HG02970 (cell line): ENCODE results near the gene PXYLP1.
A peak's percentile ranks its signal among the peaks of the same experiment; 100 is the strongest.
"Not testable (repeated sequence)": the region's sequence is repeated elsewhere in the genome, so short reads cannot be mapped to it uniquely, and the experiment has no call there.

Source experiments
- ATAC-seq: cut with Tn5 transposase; IDR thresholded peaks from one replicate; pipeline ENCODE4 v1.9.1; 2021; ENCODE audit warnings: mild to moderate bottlenecking, moderate library complexity, moderate number of reproducible peaks; ENCODE audit not compliant: unreplicated experiment, low FRiP score

The PXYLP1 gene

GRCh38 chr3:141289228-141289772, 57.7 kb downstream of the PXYLP1 start:
- no peak for ATAC-seq

DNA sequence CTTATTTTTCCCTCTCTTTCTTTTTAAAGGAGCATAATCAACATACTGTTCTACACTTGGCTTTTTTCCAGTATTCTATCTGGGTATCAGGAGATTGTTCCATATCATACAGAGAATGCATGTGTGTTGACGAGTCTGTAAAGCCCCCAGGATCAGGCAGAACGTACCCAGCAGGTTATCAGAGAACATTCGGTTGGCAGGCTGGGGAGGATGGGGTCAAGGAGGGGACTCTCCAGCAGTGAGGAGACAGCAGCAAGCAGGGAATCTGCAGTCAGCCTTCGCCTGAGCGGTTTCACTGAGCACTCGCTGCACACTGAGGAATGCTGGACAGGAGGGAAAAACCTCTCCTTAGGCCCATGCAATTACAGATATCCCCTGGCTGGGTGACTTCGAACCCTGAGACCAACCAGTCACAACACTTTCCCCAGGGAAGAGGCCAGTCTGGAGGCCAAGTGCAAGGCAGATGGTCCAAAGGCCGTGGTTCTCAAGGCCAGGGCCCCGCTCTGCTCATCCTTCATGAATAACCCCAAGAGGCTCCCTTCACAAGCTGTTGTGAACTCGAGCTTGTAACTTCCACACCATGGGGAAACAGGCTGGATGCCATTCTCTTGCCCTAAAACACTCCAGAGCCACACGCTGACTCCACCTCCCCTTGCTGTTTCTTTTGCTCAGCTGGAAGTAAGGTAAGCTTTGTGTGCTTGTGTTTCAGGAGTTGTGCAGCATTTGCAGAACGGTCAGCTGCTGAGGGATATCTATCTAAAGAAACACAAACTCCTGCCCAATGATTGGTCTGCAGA, 60.1 kb downstream of the PXYLP1 start:
- ATAC-seq, result no peak

DNA sequence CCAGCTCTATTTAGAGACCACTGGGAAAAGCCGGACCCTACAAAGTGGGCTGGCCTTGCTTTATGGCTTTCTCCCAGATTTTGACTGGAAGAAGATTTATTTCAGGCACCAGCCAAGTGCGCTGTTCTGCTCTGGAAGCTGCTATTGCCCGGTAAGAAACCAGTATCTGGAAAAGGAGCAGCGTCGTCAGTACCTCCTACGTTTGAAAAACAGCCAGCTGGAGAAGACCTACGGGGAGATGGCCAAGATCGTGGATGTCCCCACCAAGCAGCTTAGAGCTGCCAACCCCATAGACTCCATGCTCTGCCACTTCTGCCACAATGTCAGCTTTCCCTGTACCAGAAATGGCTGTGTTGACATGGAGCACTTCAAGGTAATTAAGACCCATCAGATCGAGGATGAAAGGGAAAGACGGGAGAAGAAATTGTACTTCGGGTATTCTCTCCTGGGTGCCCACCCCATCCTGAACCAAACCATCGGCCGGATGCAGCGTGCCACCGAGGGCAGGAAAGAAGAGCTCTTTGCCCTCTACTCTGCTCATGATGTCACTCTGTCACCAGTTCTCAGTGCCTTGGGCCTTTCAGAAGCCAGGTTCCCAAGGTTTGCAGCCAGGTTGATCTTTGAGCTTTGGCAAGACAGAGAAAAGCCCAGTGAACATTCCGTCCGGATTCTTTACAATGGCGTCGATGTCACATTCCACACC, 60.9 kb downstream of the PXYLP1 start:
- no peak for ATAC-seq

GRCh38 chr3:141294301-141294700, 62.7 kb downstream of the PXYLP1 start:
- no peak for ATAC-seq

- no peak for ATAC-seq
These were observed 63.2 kb downstream of the PXYLP1 start for GRCh38 chr3:141294848-141295247.

DNA sequence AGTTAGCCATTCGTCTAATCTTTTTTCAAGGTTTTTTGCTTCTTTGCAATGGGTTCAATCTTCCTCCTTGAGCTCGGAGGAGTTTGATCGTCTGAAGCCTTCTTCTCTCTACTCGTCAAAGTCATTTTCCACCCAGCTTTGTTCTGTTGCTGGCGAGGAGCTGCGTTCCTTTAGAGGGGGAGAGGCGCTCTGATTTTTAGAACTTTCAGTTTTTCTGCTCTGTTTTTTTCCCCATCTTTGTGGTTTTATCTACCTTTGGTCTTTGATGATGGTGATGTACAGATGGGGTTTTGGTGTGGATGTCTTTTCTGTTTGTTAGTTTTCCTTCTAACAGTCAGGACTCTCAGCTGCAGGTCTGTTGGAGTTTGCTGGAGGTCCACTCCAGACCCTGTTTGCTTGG, 68.8 kb downstream of the PXYLP1 start:
- not testable (repeated sequence) for ATAC-seq

DNA sequence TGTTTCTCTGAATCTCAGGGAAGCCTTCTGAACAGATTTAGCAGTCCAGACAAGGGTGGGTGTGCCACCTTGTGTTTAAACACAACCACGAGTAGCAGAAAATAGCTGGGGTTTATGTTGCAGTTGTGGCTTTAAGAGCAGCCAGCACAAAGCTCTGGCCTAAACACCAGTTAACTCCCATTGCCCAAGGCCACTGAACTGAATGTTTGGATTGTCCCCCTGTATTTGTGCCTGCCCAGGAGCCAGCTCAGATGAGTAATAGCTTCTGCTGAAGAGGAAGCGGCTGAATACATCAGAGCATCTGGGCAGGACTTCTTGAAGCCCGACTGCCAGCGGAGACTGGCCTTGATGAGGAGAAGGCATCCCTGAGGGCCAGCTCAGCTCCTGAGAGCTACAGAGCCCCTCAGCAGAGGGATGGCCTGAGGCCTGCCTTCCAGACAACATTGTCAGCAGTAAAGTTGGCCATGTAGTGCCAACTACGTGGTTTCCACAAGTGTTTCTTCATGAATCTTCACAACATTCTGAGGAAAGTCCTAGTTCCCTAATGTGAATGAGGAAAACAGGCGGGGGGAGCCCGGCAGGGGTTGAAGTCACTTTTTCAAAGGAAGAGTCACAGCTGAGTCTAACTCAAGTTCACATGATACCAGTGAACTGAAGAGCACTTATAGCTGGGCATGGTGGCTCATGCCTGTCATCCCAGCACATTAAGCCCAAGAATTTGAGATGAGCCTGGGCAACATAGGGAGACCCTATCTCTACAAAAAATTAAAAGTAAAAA, 70.9 kb downstream of the PXYLP1 start:
- ATAC-seq, result no peak

- no peak for ATAC-seq
These were observed 72.0 kb downstream of the PXYLP1 start for GRCh38 chr3:141303481-141304223.

- no peak for ATAC-seq
These were observed 73.8 kb downstream of the PXYLP1 start for GRCh38 chr3:141305436-141305835.

DNA sequence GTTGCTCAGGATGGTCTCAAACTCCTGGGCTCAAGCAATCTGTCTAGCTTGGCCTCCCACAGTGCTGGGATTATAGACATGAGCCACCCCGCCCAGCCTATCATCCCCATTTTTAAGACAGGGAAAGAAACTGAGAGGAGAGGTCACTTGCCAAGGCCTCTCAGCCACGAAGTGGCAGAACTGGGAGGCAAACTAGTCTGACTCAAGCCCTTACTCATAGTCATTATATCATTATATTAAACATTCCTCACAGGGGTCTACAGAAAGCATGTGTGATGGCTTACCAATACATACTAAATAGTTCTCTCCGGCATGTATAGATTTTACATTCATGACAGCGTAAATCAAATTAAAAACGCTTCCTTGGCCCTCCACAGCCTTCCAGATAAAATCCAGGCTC, 74.7 kb downstream of the PXYLP1 start:
- ATAC-seq, result no peak

DNA sequence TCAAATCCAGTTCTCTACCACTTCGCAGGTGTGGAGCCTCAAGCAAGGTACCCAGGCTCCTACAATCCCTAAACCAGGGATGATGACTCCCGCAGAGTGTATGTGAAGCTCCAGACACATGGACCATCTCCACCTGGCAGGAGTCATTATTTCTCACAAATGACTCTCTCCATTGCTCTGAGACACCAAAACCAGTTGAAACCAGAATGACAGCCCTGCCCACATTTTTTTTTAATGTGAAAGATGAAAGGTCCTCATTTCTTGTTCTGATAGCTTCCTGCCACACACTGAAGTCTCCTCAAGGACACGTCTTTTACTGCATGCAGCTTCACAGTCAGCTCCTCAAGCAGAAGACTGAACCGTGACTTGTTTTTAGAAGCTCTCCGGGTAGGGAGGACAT, 75.3 kb downstream of the PXYLP1 start:
- ATAC-seq, result no peak

DNA sequence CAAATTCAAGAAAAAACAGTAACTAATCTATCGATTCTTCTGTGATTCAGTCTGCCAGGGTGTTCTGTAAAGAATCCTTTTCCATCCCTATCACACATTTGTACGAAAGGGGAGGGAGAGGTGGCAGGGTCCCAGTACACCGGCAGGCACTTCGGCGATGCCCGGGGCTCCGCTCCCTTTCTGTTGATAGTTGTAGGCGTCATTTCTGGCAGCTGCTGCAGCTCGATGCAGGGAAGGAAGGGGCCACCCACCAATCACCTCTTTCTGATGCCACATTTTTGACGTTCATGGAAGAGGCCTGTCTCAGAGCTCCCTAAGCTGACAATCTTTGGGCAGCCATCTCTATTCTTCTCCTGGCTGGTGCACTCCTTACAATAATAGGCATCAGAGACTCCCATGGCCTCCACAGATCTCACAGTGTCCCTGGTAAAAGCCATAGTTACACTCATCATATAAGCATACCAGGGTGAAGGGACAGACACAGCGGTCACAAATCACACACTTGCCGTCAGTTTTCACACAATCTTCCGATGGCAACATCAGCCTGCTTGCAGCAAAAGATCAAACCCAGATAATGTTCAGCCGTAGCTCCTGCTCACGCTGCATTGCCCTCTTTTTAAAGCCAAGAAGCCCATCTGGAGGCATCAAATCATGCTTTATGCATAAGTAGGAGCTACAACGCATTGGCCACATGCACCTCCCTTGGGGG, 75.9 kb downstream of the PXYLP1 start:
- no peak for ATAC-seq

- ATAC-seq, result no peak
These were observed 77.1 kb downstream of the PXYLP1 start for GRCh38 chr3:141308588-141309218.

DNA sequence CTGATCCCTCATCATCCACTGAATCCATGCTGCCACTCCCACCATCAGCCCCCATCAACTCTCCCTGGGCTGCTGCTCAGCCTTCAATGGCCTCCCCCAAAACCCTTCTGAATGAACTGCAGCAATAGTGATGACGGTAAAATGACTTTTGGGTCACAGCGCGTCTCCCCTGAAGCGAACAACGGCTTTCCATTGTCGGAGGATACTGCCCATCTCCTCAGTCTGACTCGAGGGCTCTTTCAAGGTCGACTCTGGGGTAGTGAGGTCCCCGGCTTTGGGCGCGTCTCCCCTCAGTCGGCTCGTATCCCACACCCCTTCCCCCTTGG, 79.5 kb downstream of the PXYLP1 start:
- ATAC-seq, result no peak

DNA sequence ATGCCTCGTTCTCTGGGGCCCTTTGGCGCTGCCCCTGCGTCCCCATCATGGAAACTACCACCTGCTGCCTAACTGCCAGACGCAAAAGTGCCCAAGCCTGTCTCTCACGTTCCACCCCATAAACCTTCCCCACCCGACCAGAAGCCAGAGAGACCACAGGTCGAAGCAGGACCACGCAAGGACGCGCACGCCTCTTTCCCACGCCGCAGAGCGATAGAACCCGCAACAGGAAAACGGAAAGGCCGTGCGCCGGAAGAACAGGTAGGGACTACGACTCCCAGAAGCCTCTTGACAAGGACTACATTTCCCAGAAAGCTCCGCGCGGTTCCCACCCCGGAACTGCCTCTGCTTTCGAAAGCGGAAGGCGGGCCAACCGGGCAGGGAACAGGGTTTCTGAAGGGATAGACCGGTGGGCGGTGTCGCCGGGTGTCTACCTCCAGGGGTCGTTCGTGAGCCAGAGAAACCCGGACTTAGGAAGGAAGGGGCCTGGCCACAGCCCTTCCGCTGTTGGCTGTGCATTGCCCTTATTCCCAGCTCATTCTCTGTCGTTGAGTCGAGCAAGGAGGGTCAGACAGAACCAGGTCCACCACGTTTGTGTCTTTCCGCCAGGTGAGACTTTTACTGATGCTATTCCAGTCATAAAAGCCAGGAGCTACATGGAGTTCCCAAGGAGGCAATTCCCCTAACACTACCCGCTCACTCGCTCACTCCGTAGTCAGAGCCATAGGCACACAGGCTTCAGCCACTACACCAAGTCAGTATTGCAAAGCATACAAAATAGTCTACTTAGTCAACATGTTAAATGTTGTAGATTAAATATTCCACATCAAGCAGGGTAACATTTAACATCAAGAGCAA, 80.1 kb downstream of the PXYLP1 start:
- ATAC-seq, result peak; percentile 98

DNA sequence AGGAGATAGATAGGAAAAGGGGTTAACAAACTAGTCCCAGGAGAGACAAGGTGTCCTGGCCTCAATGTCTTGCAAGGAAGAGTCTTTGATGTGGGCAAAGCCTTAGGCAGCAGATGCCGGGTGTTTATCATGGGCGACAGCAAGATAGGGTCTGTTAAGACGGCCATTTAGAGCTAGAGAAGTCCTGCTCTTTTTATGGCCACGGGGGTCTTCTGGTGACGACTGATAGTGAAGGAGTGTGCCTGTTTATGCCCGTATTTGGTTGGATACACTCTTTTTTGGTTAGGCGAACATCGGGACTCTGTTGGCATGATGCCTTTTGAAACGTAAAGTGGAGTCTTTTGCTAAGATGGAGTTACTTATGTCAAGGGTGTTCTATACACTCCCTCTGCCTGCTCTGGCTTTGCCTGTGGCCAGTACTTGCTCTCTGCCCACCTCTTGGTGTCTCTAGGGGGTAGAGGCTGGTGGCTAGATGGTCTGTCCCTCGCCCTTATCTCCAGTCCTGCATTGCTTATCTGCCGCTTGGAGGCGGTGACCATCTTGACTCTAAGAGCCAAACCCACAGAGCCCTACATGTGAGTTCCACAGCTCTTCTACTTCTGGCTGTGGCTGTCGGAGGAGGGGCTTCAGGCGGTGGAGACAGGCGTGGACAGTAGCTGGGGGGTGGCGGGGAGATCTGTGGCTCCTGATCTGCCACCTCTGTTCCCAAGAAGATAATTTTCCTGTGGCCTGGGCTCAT, 80.9 kb downstream of the PXYLP1 start:
- no peak for ATAC-seq

- no peak for ATAC-seq
These were observed 81.6 kb downstream of the PXYLP1 start for GRCh38 chr3:141313093-141313683.
